Inflammatory macrophage treated with lipopolysaccharide for 4 hours (primary cell): ENCODE results near the gene SLIT2.

Experiments used
- DNase-seq: peaks from one replicate; pipeline ENCODE4 v3.0.0-alpha.2; 2020

SLIT2 gene

GRCh38 chr4:20266215-20267082 is 14.7 kb downstream of the SLIT2 start:
- DNase-seq: no peak

- DNase-seq: no peak
Observed at GRCh38 chr4:20268028-20268427, 16.3 kb downstream of the SLIT2 start.

GRCh38 chr4:20269320-20269719 is 17.6 kb downstream of the SLIT2 start:
- DNase-seq: no peak

- DNase-seq: no peak
Observed at GRCh38 chr4:20271950-20272349, 20.2 kb downstream of the SLIT2 start.

GRCh38 chr4:20272411-20272872 is 20.7 kb downstream of the SLIT2 start:
- DNase-seq: no peak

GRCh38 chr4:20273793-20274192 is 22.1 kb downstream of the SLIT2 start:
- no peak for DNase-seq

- DNase-seq: no peak
Observed at GRCh38 chr4:20276848-20277247, 25.1 kb downstream of the SLIT2 start.

- no peak for DNase-seq
Observed at GRCh38 chr4:20278195-20278594, 26.5 kb downstream of the SLIT2 start.

GRCh38 chr4:20279381-20279780 is 27.7 kb downstream of the SLIT2 start:
- no peak for DNase-seq

- DNase-seq: no peak
Observed at GRCh38 chr4:20281453-20281852, 29.7 kb downstream of the SLIT2 start.

GRCh38 chr4:20283039-20283438 is 31.3 kb downstream of the SLIT2 start:
- DNase-seq: no peak

GRCh38 chr4:20284990-20285389 is 33.3 kb downstream of the SLIT2 start:
- DNase-seq: peak; percentile 36

GRCh38 chr4:20287246-20287645 is 35.5 kb downstream of the SLIT2 start:
- DNase-seq: no peak

GRCh38 chr4:20288047-20288650 is 36.4 kb downstream of the SLIT2 start:
- DNase-seq: no peak

GRCh38 chr4:20288846-20289512 is 37.3 kb downstream of the SLIT2 start:
- no peak for DNase-seq

GRCh38 chr4:20289782-20290181 is 38.1 kb downstream of the SLIT2 start:
- no peak for DNase-seq

GRCh38 chr4:20292739-20293138 is 41.0 kb downstream of the SLIT2 start:
- no peak for DNase-seq

- DNase-seq: no peak
Observed at GRCh38 chr4:20297261-20297660, 45.6 kb downstream of the SLIT2 start.

GRCh38 chr4:20297783-20298182 is 46.1 kb downstream of the SLIT2 start:
- no peak for DNase-seq

- no peak for DNase-seq
Observed at GRCh38 chr4:20298455-20298854, 46.8 kb downstream of the SLIT2 start.

GRCh38 chr4:20298986-20299385 is 47.3 kb downstream of the SLIT2 start:
- no peak for DNase-seq

- DNase-seq: no peak
Observed at GRCh38 chr4:20299515-20299914, 47.8 kb downstream of the SLIT2 start.

- no peak for DNase-seq
Observed at GRCh38 chr4:20301161-20301560, 49.5 kb downstream of the SLIT2 start.
